Measurements from ENCODE around the gene ENPP3. TPM values are rescaled to one million over a fixed set of nuclear protein-coding genes. Genes with fewer than 3 reads are reported as not detected.

The ENPP3 gene
- total and polyA plus RNA-seq, 2 donors (not counting 1 experiment from before 2014, with no cell fraction given): 0.18 to 0.25 TPM

DNA sequence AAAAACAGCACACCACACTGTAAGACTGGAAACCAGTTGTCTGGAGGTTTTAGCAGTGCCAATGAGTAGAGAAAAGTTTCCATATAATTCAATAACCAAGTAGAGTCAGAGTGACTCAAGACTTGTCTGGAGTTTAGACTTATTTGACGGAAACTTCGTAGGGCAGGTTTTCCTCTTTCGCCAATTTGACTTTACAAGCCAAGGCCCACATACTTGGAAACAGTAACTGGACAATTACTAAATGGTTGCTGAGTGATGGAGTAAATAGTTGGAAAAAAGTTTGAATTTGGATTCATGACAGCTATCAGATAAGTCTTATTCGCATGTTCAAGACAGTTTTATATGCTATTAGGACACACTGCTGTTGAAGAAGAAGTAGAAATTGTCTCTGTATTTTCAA is 121.8 kb downstream of the ENPP3 start:
- DNase-seq (no peak), ATAC-seq (ENCODE audit: low read depth) (no peak)
- Mint-ChIP-seq H3K9me3 (ENCODE audit: insufficient read depth) (no peaks in the 10 kb centered on the region), H3K27me3 (peaks cover 32% of the 10 kb centered on the region), H3K4me1 (no peaks in the 10 kb centered on the region), H3K27ac (no peak overlapping the region), H3K4me3 (no peak overlapping the region)
- H3K4me2 ChIP-seq (replicated peaks; ENCODE audit: low read depth, low read length, poor library complexity, severe bottlenecking): no peak overlapping the region
- no peaks in the 10 kb centered on the region for H3K4me1 ChIP-seq (ENCODE audit: control insufficient read depth in 2 of 2, insufficient read depth in 2 of 2, low read length in 2 of 2)
- H2AFZ ChIP-seq (ENCODE audit: insufficient read depth, low read depth, low read length, poor library complexity, severe bottlenecking): no peak overlapping the region
- H3K27ac ChIP-seq (ENCODE audit: low read length in 2 of 2): no peak overlapping the region
- no peaks in the 10 kb centered on the region for H3K27me3 ChIP-seq (replicated peaks in 1 of 4; ENCODE audit: control extremely low read depth in 1 of 4, control insufficient read depth in 3 of 4, insufficient read depth in 4 of 4, low read length in 3 of 4)
- intact Hi-C loops (cut with micrococcal nuclease): no loop called here
- no peaks in the 10 kb centered on the region for H3K9me3 ChIP-seq (ENCODE audit: control extremely low read depth in 1 of 3, control insufficient read depth in 2 of 3, insufficient read depth in 1 of 3, low read length in 2 of 3)
- H4K20me1 ChIP-seq (ENCODE audit: control insufficient read depth, insufficient read depth, low read length, poor library complexity, severe bottlenecking): no peaks in the 10 kb centered on the region
- H3K9ac ChIP-seq (ENCODE audit: low read length): no peak overlapping the region
- H3K36me3 ChIP-seq (replicated peaks in 1 of 2; ENCODE audit: control extremely low read depth in 1 of 2, control insufficient read depth in 1 of 2, extremely low read depth in 1 of 2, insufficient read depth in 2 of 2, low read length in 1 of 2): no peaks in the 10 kb centered on the region
- TF ChIP-seq, protein P1, sequence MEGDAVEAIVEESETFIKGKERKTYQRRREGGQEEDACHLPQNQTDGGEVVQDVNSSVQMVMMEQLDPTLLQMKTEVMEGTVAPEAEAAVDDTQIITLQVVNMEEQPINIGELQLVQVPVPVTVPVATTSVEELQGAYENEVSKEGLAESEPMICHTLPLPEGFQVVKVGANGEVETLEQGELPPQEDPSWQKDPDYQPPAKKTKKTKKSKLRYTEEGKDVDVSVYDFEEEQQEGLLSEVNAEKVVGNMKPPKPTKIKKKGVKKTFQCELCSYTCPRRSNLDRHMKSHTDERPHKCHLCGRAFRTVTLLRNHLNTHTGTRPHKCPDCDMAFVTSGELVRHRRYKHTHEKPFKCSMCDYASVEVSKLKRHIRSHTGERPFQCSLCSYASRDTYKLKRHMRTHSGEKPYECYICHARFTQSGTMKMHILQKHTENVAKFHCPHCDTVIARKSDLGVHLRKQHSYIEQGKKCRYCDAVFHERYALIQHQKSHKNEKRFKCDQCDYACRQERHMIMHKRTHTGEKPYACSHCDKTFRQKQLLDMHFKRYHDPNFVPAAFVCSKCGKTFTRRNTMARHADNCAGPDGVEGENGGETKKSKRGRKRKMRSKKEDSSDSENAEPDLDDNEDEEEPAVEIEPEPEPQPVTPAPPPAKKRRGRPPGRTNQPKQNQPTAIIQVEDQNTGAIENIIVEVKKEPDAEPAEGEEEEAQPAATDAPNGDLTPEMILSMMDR (IDR thresholded peaks at IDR 0.05): no peak
- no peak for TF ChIP-seq EZH2 (IDR thresholded peaks at IDR 0.05; ENCODE audit: borderline replicate concordance, insufficient read depth, low read depth, low read length, poor library complexity, severe bottlenecking)
- ChIA-PET POLR2A (no interaction called here), CTCF (no interaction called here)
- 100% methylated on average over 1 of the region's 4 CpGs for WGBS (ENCODE audit: insufficient coverage)
- no peak overlapping the region for H3K4me3 ChIP-seq (ENCODE audit: control extremely low read depth in 1 of 5, extremely low read depth in 1 of 5, insufficient read depth in 1 of 5, low read depth in 2 of 5, low read length in 4 of 5)
- no peaks in the 10 kb centered on the region for H3K79me2 ChIP-seq (ENCODE audit: control insufficient read depth, insufficient read depth, low read length)

- ChIA-PET POLR2A (no interaction called here), CTCF (no interaction called here)
- Histone ChIP-seq H4K20me1 (ENCODE audit: control insufficient read depth, insufficient read depth, low read length, poor library complexity, severe bottlenecking) (no peaks in the 10 kb centered on the region), H3K9ac (ENCODE audit: low read length) (no peak overlapping the region), H2AFZ (ENCODE audit: insufficient read depth, low read depth, low read length, poor library complexity, severe bottlenecking) (no peak overlapping the region), H3K4me1 (ENCODE audit: control insufficient read depth in 2 of 2, insufficient read depth in 2 of 2, low read length in 2 of 2) (no peaks in the 10 kb centered on the region), H3K9me3 (ENCODE audit: control extremely low read depth in 1 of 3, control insufficient read depth in 2 of 3, insufficient read depth in 1 of 3, low read length in 2 of 3) (no peaks in the 10 kb centered on the region), H3K27ac (ENCODE audit: low read length in 2 of 2) (no peak overlapping the region), H3K4me2 (replicated peaks; ENCODE audit: low read depth, low read length, poor library complexity, severe bottlenecking) (no peak overlapping the region), H3K36me3 (replicated peaks in 1 of 2; ENCODE audit: control extremely low read depth in 1 of 2, control insufficient read depth in 1 of 2, extremely low read depth in 1 of 2, insufficient read depth in 2 of 2, low read length in 1 of 2) (no peaks in the 10 kb centered on the region), H3K4me3 (ENCODE audit: control extremely low read depth in 1 of 5, extremely low read depth in 1 of 5, insufficient read depth in 1 of 5, low read depth in 2 of 5, low read length in 4 of 5) (no peak overlapping the region), H3K27me3 (replicated peaks in 1 of 4; ENCODE audit: control extremely low read depth in 1 of 4, control insufficient read depth in 3 of 4, insufficient read depth in 4 of 4, low read length in 3 of 4) (no peaks in the 10 kb centered on the region), H3K79me2 (ENCODE audit: control insufficient read depth, insufficient read depth, low read length) (no peaks in the 10 kb centered on the region)
- no peak for TF ChIP-seq EZH2 (IDR thresholded peaks at IDR 0.05; ENCODE audit: borderline replicate concordance, insufficient read depth, low read depth, low read length, poor library complexity, severe bottlenecking)
- TF ChIP-seq, protein P1 (IDR thresholded peaks at IDR 0.05): no peak
- H3K27me3 Mint-ChIP-seq: peaks cover 16% of the 10 kb centered on the region
- no CpG with 5 or more reads among the region's 6 CpGs for WGBS (ENCODE audit: insufficient coverage)
- H3K9me3 Mint-ChIP-seq (ENCODE audit: insufficient read depth): no peaks in the 10 kb centered on the region
- H3K4me3 Mint-ChIP-seq: no peak overlapping the region
- no peak overlapping the region for H3K27ac Mint-ChIP-seq
- DNase-seq (no peak), ATAC-seq (ENCODE audit: low read depth) (no peak)
- H3K4me1 Mint-ChIP-seq: no peaks in the 10 kb centered on the region
- intact Hi-C loops (cut with micrococcal nuclease): no loop called here
Observed at GRCh38 chr6:131761060-131761761, 124.1 kb downstream of the ENPP3 start.
